HG03066 (cell line): ENCODE measurements around the gene TLR9.

Experiments used
- ATAC-seq: cut with Tn5 transposase; IDR thresholded peaks from one replicate; pipeline ENCODE4 v1.9.1; 2021; ENCODE audit warnings: low read depth; ENCODE audit not compliant: unreplicated experiment

TLR9 gene

DNA sequence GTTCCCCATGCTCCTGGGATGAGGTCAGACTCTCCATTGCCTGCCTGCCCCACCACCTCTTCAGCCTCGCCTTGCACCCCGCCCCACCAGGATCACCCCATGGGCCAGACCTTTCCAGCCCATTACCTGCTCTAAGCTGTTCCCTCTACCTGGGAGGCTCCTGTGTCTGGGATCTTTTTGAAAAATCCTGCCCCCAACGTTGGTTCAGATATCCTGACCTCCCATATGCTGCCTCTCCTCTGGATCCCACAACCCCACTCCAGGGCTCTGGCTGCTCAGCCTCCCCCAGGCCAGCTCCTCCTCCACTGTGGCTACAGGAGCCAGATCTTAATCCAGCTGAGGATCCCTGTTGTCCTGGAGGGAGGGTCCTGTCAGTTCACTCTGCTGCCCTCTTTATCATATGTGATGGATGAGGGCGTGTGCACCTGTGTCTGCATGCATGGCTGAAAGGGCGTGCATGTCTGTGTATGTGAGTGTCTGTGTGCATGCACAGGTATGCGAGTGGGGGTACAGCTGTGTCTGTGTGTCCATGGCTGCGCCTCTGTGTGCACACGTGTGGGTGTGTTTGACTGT lies 49.2 kb downstream of the TLR9 start:
- ATAC-seq, result no peak

GRCh38 chr3:52175416-52176179 lies 49.8 kb downstream of the TLR9 start:
- ATAC-seq, result no peak

GRCh38 chr3:52174896-52175295 lies 50.5 kb downstream of the TLR9 start:
- no peak for ATAC-seq

- ATAC-seq, result no peak
These were observed 52.3 kb downstream of the TLR9 start for GRCh38 chr3:52173101-52173500.

- ATAC-seq, result no peak
These were observed 53.1 kb downstream of the TLR9 start for GRCh38 chr3:52172262-52172757.

DNA sequence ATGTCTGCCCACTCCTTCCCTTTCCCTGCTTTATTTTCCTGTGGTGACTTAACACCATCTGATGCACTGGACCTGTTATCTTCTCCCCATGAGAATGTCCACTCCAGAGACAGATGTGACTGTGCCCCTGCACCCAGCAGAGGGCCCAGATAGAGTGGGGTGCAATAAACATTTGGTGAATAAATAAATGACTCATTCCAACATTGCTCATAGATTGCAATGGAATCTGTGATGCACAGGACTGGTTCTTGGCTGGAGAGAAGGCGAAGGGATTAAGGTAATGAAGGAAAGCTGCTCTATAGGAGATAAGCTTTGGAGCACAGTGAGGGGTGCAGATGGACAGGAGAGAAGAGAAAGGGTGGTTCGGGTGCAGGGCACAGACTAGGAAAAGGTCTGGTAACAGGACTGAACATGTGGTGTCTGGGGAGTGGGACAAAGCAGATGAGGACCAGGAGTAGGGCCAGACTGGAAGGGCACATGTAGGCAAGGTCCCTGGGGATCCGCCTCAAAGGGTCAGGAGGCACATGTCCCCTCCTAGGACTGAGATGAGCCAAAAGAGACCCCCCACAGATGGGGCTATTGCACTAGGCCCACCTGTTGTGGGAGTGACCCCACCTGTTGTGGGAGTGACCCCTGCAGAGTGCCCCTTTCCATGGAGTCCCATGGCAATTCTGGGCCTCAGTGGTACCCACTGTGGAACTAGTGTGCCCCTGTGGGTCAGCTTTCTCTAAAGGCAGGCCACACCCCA lies 53.8 kb downstream of the TLR9 start:
- ATAC-seq, result no peak
